Stomach (tissue), 4 donors: ENCODE results near the gene INIP.

Experiments
- EP300 ChIP-seq: sonication (generic); formaldehyde crosslinking; IDR thresholded peaks from one replicate; pipeline ENCODE4 v1.6.1; 2017; ENCODE audit warnings: antibody characterized with exemption
- POLR2AphosphoS5 ChIP-seq, 3 donors: sonication (generic); formaldehyde crosslinking; IDR thresholded peaks; one replicate each; pipeline ENCODE4 v1.6.1; 2016; ENCODE audit warnings: antibody characterized with exemption in 3 of 3
- TF ChIP-seq, protein P1 (sequence below), 7 experiments: fragments of 450-650 bp in 4 of 7; fragments of 200-600 bp in 3 of 7; sonication (generic) in 3 of 7; IDR thresholded peaks; one replicate each; pipeline ENCODE4 v1.5.1; 2016 to 2019; ENCODE audit warnings: antibody characterized with exemption in 7 of 7, control low read depth in 2 of 7, mild to moderate bottlenecking in 1 of 7

- TF ChIP-seq, protein P1, sequence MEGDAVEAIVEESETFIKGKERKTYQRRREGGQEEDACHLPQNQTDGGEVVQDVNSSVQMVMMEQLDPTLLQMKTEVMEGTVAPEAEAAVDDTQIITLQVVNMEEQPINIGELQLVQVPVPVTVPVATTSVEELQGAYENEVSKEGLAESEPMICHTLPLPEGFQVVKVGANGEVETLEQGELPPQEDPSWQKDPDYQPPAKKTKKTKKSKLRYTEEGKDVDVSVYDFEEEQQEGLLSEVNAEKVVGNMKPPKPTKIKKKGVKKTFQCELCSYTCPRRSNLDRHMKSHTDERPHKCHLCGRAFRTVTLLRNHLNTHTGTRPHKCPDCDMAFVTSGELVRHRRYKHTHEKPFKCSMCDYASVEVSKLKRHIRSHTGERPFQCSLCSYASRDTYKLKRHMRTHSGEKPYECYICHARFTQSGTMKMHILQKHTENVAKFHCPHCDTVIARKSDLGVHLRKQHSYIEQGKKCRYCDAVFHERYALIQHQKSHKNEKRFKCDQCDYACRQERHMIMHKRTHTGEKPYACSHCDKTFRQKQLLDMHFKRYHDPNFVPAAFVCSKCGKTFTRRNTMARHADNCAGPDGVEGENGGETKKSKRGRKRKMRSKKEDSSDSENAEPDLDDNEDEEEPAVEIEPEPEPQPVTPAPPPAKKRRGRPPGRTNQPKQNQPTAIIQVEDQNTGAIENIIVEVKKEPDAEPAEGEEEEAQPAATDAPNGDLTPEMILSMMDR (IDR thresholded peaks at IDR 0.05): no peak
- TF ChIP-seq POLR2AphosphoS5 (IDR thresholded peaks at IDR 0.05) (no peak), EP300 (no peak)
Measured at GRCh38 chr9:112670991-112671625, 46.8 kb downstream of the INIP start.
